GM18498 (cell line): ENCODE data around the gene PPFIA2.
"Not testable (repeated sequence)": the region's sequence is repeated elsewhere in the genome, so short reads cannot be mapped to it uniquely, and the experiment has no call there.

ENCODE experiments used
- ATAC-seq: cut with Tn5 transposase; IDR thresholded peaks from one replicate; pipeline ENCODE4 v1.9.1; 2021; ENCODE audit warnings: mild to moderate bottlenecking, moderate library complexity; ENCODE audit not compliant: unreplicated experiment

PPFIA2 gene

GRCh38 chr12:81222846-81223592 is 536.1 kb downstream of the PPFIA2 start:
- ATAC-seq = no peak

- no peak for ATAC-seq
Measured at GRCh38 chr12:81221681-81222080, 537.5 kb downstream of the PPFIA2 start.

- no peak for ATAC-seq
Measured at GRCh38 chr12:81216739-81217138, 542.4 kb downstream of the PPFIA2 start.

GRCh38 chr12:81212996-81213696 is 546.0 kb downstream of the PPFIA2 start:
- ATAC-seq = no peak

- no peak for ATAC-seq
Measured at GRCh38 chr12:81211306-81211705, 547.8 kb downstream of the PPFIA2 start.

- ATAC-seq = not testable (repeated sequence)
Measured at GRCh38 chr12:81209772-81210225, 549.4 kb downstream of the PPFIA2 start.

- ATAC-seq = no peak
Measured at GRCh38 chr12:81209012-81209411, 550.1 kb downstream of the PPFIA2 start.

GRCh38 chr12:81208187-81208911 is 550.8 kb downstream of the PPFIA2 start:
- no peak for ATAC-seq
